NK-92 (cell line): ENCODE results near the gene DEPDC1B.
"Not testable (repeated sequence)": the region's sequence is repeated elsewhere in the genome, so short reads cannot be mapped to it uniquely, and the experiment has no call there.

Experiments used
- DNase-seq: peaks from one replicate; lab custom pipeline; 2025; ENCODE audit not compliant: unreplicated experiment; lab: John Stamatoyannopoulos, UW

The DEPDC1B gene

DNA sequence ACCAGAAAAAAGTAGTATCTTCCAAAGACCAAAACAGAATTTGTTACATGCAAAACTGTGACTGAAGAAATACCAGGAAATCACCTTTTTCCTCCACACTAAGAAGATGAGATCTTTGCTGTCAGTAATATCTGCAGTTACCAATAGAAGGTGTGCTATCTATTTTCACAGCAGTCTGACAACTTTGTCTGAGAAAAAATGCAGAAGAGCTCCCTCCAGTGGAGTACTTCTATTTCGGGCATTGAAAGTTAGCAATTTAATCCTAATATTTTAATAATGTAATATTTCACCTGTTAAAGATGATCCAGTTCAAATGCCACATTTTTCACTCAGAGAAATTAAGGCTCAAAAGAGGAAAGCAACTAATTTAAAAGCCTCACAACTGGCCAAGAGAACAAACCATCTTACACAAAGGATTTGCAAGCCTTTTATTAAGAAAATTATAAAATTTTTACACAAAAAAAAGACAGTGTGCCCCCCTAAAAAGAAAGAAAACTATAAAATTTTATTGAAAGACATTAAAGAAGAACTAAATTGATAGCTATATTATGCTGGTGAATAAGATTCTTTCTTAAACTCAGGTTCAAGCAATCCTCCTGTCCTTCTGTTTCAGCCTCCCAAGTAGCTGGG, 50.6 kb downstream of the DEPDC1B start:
- DNase-seq = no peak

DNA sequence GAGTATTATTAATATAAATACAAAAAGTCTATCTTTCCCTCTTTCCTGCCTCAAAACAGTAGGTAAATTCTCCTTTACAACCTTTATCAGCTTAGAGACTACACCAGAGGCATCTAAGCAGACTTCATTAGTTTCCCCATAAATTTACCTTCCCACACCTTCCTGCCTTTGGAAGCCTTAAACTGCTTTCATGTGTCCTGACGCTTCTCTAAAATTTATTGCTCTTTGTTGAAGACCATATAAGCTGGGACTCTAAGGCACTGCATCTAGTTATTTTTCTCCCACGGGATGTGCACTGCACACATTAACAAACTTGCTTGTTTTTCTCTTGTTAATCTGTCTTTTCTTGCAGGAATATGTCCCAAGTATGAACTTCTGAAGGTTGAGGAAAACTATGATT, 51.8 kb downstream of the DEPDC1B start:
- DNase-seq = no peak

DNA sequence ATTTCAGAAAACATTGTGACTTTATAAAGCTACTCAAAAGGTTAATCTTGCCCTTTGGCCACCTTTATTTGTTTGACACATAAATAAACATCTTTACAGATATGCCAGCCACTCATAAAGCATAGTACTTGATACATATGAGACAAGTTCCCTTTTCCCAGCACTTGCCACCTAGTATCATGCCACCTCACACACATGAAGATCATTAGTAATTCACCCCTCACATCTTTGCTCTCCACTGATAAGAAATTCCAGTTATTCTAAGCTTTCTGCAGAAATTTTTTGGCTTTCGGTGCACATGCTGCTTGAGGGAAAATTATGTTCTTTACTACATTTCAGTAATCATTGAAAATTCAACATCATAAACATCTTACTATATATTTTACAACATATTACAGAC, 59.1 kb downstream of the DEPDC1B start:
- no peak for DNase-seq

DNA sequence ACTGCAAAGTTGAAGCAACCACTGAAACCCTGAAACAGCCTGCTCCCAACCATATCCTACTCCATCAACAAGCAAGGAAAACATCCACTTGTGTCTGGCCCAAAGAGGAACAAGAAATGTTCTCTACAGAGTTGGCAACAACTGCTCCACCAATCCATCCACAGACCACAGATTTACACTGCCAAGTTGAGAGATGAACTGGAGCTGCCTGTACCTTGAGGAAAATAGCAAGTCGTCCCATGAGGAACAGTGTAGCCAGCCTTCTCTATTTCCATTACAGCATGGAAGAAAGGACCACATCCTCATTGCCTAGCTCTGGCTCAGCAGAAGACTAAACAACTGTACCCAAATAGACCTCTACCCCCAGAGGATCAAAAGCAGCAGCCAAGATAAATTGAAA, 60.4 kb downstream of the DEPDC1B start:
- DNase-seq = no peak

DNA sequence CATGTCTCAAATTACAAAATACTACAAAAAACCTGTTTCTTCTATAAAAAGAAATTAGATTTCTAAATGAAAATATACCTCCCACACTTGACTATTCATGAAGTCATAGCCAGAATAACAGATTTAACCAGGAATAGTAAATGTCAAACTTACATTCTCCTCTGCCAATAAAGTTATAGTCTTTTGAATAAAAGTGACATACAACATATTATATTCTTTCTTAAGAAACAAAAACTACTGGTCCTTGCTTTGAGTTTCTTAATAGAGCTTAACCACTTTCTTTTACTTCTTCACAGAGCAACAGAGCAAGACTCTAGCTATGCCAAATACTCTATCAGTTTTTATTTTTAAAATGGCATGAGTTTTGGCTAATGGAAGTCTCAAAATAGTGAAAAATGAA, 61.7 kb downstream of the DEPDC1B start:
- DNase-seq = no peak

DNA sequence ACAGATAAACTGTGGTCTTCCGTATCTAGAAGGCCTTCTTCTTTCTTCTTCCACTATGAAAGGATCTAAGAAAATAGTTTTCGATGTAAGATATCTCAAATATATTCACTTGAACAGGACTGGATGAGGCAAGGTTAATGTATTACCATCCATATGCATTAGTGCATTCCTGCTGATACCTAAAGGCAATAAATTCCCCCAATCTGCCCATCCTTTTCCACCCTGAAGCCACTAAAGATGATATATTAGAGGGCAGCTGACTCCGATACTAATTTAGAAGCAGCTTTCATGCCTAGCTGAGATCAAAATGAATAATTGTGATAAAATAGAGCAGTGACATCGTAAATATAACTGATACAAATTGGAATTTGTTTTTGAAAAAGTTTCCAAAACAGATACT, 63.3 kb downstream of the DEPDC1B start:
- DNase-seq = no peak

DNA sequence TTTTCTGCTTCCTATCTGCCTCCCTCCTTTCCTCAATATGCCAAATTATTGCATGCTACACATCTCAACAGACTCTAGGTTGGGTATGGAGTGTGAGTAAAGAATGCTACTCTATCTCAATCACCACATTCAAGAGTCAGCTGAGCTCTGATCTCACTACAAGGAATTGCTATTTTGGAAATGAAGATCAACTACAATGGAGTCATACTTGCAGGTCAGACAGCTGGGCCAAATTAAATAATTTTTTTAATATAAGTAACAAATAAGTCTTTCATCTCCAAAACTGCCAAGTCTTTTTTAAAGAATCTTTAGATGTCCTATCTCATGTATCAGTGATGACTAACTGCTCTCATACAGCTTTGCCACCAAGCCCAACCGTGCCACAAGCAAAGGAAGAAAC, 64.0 kb downstream of the DEPDC1B start:
- DNase-seq = no peak

DNA sequence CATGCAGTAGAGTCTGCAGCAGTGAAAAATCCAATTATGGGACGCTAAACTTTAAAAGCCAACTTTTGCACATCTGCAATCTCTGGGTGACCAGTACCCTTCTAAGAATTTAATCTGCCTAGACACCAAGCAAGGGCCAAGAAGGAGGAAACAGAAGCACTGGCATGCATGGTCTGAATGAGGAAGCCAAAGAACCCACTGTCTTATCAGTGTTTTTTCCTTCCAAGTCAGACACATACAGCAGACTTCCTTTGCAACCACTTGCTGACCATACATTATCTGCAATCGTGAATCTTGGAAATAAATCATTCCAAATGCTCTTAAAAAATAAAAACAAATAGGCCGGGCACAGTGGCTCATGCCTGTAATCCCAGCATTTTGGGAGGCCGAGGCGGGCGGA, 65.9 kb downstream of the DEPDC1B start:
- DNase-seq = no peak

DNA sequence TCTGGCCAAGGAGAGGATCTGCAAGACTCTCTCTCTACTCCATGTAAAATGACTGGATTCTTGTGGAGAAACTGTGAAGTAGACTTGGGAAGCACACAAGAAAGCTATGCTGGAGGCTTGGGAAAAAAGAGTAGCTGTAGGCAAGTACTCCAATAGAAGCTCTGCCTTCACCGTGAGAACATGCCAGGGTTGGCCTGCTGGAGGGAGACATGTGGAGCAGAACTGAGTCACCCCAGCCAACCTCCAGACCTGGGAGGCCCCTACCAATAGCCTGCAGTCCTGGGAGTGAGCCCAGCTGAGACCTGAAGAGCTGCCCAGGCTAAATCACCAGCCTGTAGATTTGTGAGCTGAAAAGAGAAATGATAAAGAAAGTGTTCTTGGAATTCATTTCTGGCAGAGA, 66.6 kb downstream of the DEPDC1B start:
- DNase-seq = no peak

DNA sequence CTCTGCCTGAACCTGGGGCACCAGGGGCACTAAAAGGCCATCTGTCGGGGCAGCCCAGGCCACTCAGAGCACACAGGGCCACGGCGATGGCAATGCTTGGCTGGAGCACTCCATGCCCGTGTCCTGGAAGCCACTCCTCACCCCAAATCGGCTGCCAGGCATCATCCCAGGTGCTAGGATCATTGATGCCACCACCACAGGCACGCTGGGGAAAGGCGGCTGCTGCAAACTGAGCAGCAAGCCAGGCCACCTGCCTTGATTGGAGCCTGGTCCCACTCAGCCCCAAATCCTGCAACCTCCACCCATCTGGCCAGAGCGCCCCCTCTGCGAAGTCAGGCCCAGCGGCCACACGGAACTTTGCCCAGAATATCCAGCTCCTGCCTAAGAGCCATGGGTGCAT, 67.8 kb downstream of the DEPDC1B start:
- DNase-seq = no peak

DNA sequence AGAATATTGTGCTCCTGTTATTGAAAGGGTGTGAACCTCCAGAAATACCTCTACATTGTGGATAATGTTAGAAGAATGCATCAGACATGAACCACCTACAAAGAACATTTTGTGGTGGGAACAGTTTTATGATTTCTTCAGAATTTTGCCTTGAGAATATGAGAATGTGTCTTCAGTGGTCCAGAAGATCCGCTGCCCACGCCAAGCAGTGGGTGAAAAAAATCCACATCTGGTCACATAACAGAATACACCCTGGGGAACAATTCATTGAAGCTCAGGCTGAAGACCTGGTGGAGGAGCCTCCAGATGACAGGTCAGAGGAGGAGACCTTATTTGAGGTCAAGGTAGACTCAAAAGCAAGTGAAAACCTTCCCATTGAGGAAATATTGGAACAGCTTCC, 69.1 kb downstream of the DEPDC1B start:
- no peak for DNase-seq

DNA sequence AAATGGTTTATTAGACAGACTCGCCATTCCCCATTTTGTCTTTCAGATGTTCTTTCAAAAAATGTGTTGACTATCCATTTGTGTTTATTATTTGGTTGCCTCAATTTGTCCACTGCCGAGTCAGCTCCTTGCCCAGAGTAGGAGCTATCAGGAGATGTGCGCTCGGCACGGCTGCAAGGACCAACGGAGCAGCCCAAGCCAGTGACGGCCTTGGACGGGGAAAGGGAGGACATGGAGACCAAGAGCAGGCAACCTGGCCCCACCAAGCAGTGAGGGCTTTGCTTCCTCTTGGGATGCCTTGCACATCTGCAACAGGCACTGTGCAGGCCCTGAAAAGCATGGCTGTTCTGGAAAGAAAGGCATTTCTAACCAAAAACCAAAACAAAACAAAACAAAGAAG, 69.8 kb downstream of the DEPDC1B start:
- no peak for DNase-seq

DNA sequence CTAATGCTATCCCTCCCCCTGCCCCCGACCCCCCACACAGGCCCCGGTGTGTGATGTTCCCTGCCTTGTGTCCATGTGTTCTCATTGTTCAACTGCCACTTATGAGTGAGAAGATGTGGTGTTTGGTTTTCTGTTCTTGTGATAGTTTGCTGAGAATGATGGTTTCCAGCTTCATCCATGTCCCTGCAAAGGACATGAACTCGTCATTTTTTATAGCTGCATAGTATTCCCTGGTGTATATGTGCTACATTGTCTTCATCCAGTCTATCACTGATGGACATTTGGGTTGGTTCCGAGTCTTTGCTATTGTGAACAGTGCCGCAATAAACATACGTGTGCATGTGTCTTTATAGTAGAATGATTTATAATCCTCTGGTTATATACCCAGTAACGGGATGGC, 75.1 kb downstream of the DEPDC1B start:
- not testable (repeated sequence) for DNase-seq

DNA sequence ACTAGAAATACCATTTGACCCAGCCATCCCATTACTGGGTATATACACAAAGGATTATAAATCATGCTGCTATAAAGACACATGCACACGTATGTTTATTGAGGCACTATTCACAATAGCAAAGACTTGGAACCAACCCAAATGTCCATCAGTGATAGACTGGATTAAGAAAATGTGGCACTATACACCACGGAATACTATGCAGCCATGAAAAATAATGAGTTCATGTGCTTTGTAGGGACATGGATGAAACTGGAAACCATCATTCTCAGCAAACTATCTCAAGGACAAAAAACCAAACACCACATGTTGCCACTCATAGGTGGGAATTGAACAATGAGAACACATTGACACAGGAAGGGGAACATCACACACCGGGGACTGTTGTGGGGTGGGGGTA, 79.2 kb downstream of the DEPDC1B start:
- not testable (repeated sequence) for DNase-seq

DNA sequence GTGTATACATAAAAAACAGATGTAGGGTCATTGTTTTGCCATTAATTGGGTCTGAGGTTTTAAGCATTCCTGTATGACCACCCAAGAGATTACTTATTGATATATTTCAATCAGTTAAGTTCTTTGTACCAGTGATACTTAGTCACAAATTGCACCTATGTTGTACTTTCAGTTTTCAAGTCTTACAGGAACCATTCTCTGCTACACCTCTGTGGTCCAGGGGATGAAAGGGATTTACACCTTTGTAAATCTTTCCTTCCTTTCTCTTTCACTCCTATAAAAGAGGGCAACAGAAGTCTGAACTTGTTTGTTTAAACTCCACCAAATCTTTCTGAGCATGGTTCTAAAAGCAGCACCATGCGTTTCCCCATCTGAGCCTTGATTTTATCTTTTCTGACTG, 86.1 kb downstream of the DEPDC1B start:
- no peak for DNase-seq

DNA sequence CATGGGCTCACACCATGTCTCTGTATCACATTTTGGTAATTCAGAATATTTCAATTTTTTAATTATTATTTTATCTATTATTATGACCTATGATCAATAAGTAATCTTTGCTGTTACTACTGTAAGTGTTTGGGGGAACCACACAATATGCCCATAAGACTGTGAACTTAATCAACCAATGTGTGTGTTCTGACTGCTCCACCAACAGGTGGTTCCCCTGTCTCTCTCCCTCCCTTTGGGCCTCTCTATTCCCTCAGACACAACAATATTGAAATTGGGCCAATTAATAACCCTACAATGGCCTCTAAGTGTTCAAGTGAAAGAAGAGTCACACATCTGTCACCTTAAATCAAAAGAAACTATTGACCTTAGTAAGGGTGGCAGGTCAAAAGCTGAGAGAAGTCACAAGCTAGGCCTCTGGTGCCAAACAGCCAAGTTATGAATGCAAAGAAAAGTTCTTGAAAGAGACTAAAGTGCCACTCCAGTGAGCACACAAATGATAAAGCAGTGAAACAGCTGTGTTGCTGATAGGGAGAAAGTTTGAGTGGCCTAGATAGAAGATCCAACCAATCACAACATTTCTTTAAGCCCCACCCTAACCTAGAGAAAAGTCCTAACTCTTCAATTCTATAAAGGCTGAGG, 88.7 kb downstream of the DEPDC1B start:
- no peak for DNase-seq

DNA sequence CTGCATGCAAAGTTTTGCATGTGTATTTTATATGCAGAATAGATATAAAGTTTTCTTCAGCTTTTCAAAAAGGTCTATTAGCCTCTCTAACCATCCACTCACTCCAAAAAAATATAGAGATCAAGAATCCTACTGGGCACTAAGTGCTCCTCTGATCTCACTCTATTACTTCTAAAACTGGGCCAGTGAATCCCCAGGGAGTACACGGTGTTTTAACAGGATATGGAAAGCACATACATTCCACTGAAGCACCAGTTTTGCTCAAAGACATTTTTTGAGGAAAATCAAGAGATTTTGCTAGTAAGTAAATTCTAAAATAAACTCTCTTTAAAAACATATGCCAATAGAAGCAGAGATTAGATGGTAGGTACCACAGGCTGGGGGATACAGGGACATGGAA, 95.2 kb downstream of the DEPDC1B start:
- no peak for DNase-seq

DNA sequence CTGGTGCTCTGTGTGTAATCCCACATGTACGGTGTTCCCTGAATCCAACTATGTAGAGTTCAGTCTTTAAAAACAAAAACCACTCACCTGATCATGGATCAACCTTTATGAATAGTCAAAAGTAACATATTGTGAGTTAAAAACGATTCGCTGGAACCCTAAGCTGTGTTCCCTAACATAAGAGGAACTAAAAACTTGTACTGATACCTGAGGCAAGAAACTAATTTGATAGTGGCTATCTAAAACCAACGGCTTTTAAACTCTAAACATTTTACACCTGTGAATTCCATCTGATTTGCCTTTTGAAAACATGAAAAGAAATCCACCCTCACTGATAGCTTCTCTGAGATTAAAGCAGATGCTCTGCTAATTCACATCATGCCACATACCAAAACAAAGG, 101.5 kb downstream of the DEPDC1B start:
- no peak for DNase-seq

DNA sequence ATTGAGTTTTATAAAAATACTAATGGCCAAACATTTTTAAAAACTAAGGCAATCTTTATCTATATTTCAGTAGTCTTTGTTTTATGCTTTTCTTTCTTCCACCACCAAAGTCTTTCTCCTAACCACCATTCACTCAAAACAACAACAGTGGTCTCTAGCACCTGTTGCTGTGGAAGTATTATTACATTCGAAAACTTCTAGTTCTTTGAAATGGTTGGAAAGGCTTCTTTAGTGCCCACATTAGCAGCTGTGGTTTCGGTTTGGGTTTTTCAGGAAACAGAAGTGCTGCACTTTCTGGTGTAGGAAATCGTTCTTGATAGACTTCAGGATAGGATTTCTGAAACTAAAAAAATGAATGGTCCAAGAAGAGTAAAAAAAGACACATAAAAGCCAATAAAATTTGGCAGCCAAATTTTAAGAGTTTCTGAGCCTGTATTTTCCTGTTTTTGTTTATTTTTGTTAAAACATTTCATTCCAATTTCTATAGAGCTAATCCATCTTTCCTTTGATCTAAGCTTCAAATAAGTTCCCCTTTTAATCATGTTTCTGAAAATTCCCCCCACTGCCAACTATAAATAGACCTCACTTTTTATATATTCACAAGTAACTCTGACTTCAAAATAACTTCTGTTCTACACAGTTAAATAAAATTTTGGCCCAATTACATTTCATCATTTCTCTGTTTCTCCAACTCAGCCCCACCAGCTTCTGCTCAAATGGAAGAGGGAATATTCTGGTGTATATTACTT, 102.2 kb downstream of the DEPDC1B start:
- no peak for DNase-seq

DNA sequence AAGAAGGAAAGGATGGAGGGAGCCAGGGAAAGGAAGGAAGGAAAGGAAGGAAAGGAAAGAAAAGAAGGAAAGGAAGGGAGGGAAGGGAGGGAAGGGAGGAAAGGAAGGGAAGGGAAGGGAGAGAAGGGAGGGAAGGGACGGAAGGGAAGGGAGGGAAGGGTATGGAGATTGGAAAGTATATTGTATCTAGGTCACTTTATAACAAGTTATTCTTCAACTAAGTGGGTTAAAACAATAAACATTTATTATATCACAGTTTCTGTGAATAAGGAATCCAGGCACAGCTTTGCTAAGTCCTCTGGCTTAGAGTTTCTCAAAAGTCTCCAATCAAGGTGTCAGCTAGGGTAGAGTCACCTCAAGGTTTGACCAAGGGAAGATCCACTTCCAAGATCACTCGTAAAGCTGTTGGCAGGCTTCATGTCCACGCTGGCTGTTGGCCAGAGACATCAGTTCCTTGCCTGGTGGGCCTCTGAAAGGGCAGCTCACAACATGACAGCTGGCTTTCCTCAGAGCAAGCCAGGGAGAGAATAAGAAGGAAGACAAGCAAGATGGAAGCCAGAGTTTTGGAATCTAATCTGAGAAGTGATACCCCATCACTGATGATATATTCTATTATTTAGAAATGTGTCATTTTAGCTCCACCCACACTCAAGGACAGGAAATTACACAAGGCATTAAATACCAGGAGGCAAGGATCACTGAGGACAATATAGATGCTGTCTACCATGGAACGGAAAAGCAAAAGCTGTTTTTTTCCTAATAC, 105.1 kb downstream of the DEPDC1B start:
- DNase-seq = no peak

DNA sequence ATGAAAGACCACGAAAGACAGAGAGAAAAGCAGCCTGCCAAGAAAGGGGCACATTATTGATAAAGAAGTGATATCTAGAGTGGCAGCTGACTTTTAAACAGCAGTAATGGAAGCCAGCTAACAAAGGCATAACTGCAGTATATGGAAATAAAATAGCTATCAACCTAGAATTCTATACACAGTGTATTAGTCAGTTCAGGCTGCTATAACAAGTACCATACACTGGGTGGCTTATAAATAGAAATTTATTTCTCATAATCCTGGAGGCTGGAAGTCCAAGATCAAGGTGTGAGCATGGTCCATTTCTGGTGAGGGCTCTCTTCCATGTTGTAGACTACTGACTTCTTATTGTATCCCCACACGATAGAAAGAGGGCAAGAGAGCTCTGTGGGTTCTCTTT, 109.8 kb downstream of the DEPDC1B start:
- no peak for DNase-seq

DNA sequence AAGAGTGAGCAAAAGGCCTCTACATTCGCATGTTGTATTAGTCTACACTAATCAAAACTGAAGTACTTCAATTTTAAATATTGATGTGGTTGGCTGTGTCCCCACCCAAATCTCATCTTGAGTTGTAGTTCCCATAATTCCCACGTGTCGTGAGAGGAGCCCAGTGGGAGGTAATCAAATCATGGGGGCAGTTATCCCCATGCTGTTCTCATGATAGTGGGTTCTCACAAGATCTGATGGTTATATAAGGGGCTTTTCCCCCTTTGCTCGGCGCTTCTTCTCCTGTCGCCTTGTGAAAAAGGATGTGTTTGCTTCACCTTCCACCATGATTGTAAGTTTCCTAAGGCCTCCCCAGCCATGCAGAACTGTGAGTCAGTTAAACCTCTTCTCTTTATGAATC, 112.7 kb downstream of the DEPDC1B start:
- DNase-seq = not testable (repeated sequence)
